Measurements from ENCODE around the gene PPP1R7.

PPP1R7 gene

GRCh38 chr2:241118737-241119505 lies 31.3 kb upstream of the PPP1R7 start:
- ChIA-PET CTCF (no interaction called here), POLR2A (no interaction called here)
- Histone ChIP-seq H3K4me1 (ENCODE audit: control insufficient read depth, insufficient read depth, low read length) (no peaks in the 10 kb centered on the region), H3K9me3 (ENCODE audit: control insufficient read depth, insufficient read depth, low read depth, low read length) (no peaks in the 10 kb centered on the region), H3K27ac (ENCODE audit: extremely low read depth, low read depth, low read length) (no peak overlapping the region), H3K4me3 (ENCODE audit: low read depth, low read length) (no peak overlapping the region), H3K36me3 (ENCODE audit: control insufficient read depth in 2 of 2, insufficient read depth in 1 of 2, low read length in 2 of 2) (peaks cover 10 to 65% of the 10 kb centered on the region in 2 experiments)
- TF ChIP-seq GFI1B (tag by site-specific recombination; IDR thresholded peaks at IDR 0.05) = no peak
- TF ChIP-seq ZNF677 (tag by site-specific recombination; IDR thresholded peaks at IDR 0.05) = no peak
- no peak for TF ChIP-seq BCL11B (tag by site-specific recombination; IDR thresholded peaks at IDR 0.05; ENCODE audit: low read depth)
- no peak for TF ChIP-seq REPIN1 (tag by site-specific recombination; IDR thresholded peaks at IDR 0.05; ENCODE audit: low read depth)
- no peak for TF ChIP-seq SALL2 (tag by site-specific recombination; IDR thresholded peaks at IDR 0.05; ENCODE audit: borderline replicate concordance)
- TF ChIP-seq ZNF621 (tag by site-specific recombination; IDR thresholded peaks at IDR 0.05) = no peak
- no peak for TF ChIP-seq ZNF501 (tag by site-specific recombination; IDR thresholded peaks at IDR 0.05)
- TF ChIP-seq, protein P1, sequence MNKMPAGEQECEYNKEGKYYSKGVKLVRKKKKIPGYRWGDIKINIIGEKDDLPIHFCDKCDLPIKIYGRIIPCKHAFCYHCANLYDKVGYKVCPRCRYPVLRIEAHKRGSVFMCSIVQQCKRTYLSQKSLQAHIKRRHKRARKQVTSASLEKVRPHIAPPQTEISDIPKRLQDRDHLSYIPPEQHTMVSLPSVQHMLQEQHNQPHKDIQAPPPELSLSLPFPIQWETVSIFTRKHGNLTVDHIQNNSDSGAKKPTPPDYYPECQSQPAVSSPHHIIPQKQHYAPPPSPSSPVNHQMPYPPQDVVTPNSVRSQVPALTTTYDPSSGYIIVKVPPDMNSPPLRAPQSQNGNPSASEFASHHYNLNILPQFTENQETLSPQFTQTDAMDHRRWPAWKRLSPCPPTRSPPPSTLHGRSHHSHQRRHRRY (tag by site-specific recombination; IDR thresholded peaks at IDR 0.05) = no peak
- TF ChIP-seq KLF7 (tag by site-specific recombination; IDR thresholded peaks at IDR 0.05; ENCODE audit: borderline replicate concordance) = no peak

GRCh38 chr2:241120440-241120839 lies 29.8 kb upstream of the PPP1R7 start:
- TF ChIP-seq YY1 (tag by site-specific recombination; IDR thresholded peaks at IDR 0.05) (no peak), ZNF174 (tag by site-specific recombination; IDR thresholded peaks at IDR 0.05) (no peak), ZNF747 (tag by site-specific recombination; IDR thresholded peaks at IDR 0.05) (no peak), TCF7L2 (IDR thresholded peaks at IDR 0.05; ENCODE audit: borderline replicate concordance, low read depth, low read length) (no peak), KLF9 (tag by site-specific recombination; IDR thresholded peaks at IDR 0.05; ENCODE audit: low read depth) (no peak), HOXD13 (CRISPR knock-in tag; IDR thresholded peaks at IDR 0.05; ENCODE audit: borderline replicate concordance) (no peak), ZBTB48 (tag by site-specific recombination; IDR thresholded peaks at IDR 0.05) (no peak), ZNF114 (tag by site-specific recombination; IDR thresholded peaks at IDR 0.05) (no peak), ZNF394 (tag by site-specific recombination; IDR thresholded peaks at IDR 0.05; ENCODE audit: borderline replicate concordance) (no peak), ZNF76 (tag by site-specific recombination; IDR thresholded peaks at IDR 0.05; ENCODE audit: borderline replicate concordance, low read depth) (no peak)
- TF ChIP-seq, protein P1 (tag by site-specific recombination; IDR thresholded peaks at IDR 0.05) = no peak
- Histone ChIP-seq H3K36me3 (ENCODE audit: control insufficient read depth in 2 of 2, insufficient read depth in 1 of 2, low read length in 2 of 2) (peaks cover 10 to 55% of the 10 kb centered on the region in 2 experiments), H3K4me1 (ENCODE audit: control insufficient read depth, insufficient read depth, low read length) (no peaks in the 10 kb centered on the region), H3K27ac (ENCODE audit: extremely low read depth, low read depth, low read length) (no peak overlapping the region), H3K4me3 (ENCODE audit: low read depth, low read length) (no peak overlapping the region), H3K9me3 (ENCODE audit: control insufficient read depth, insufficient read depth, low read depth, low read length) (no peaks in the 10 kb centered on the region)
- ChIA-PET CTCF (interaction anchor here (0.7 kb wide), 1 partner anchor 68 kb away, joined by 4 read pairs; no protein-coding TSS in a partner anchor), POLR2A (no interaction called here)

- no peak overlapping the region for H3K27ac ChIP-seq (ENCODE audit: extremely low read depth, low read depth, low read length)
- ChIA-PET POLR2A (no interaction called here), CTCF (interaction anchor here (0.7 kb wide), 1 partner anchor 69 kb away, joined by 4 read pairs; no protein-coding TSS in a partner anchor)
- no peak for TF ChIP-seq ZSCAN30 (tag by site-specific recombination; IDR thresholded peaks at IDR 0.05)
- TF ChIP-seq ZNF777 (tag by site-specific recombination; IDR thresholded peaks at IDR 0.05; ENCODE audit: borderline replicate concordance) = no peak
- TF ChIP-seq ZNF146 (tag by site-specific recombination; IDR thresholded peaks at IDR 0.05) = peak; percentile 58; the same call in 1 of the 2 replicates
- no peaks in the 10 kb centered on the region for H3K9me3 ChIP-seq (ENCODE audit: control insufficient read depth, insufficient read depth, low read depth, low read length)
- no peak overlapping the region for H3K4me3 ChIP-seq (ENCODE audit: low read depth, low read length)
- H3K4me1 ChIP-seq (ENCODE audit: control insufficient read depth, insufficient read depth, low read length) = no peaks in the 10 kb centered on the region
- peaks cover 10 to 55% of the 10 kb centered on the region in 2 experiments for H3K36me3 ChIP-seq (ENCODE audit: control insufficient read depth in 2 of 2, insufficient read depth in 1 of 2, low read length in 2 of 2)
Measured at GRCh38 chr2:241121008-241121407, 29.3 kb upstream of the PPP1R7 start.
